Measurements from ENCODE around the gene CHAC1.
"Not testable (repeated sequence)": the region's sequence is repeated elsewhere in the genome, so short reads cannot be mapped to it uniquely, and the experiment has no call there.

CHAC1 gene

GRCh38 chr15:40958723-40959122, 5.5 kb downstream of the CHAC1 start:
- no peak for DNase-seq

- no peak for DNase-seq
Measured at GRCh38 chr15:40959331-40960141, 6.3 kb downstream of the CHAC1 start.

GRCh38 chr15:40960151-40960885, 7.0 kb downstream of the CHAC1 start:
- DNase-seq = no peak

GRCh38 chr15:40960925-40961324, 7.7 kb downstream of the CHAC1 start:
- DNase-seq = no peak

GRCh38 chr15:40961740-40962139, 8.5 kb downstream of the CHAC1 start:
- not testable (repeated sequence) for DNase-seq

- not testable (repeated sequence) for DNase-seq
Measured at GRCh38 chr15:40962317-40962716, 9.0 kb downstream of the CHAC1 start.

- DNase-seq = no peak
Measured at GRCh38 chr15:40963201-40963600, 9.9 kb downstream of the CHAC1 start.

GRCh38 chr15:40964006-40964405, 10.7 kb downstream of the CHAC1 start:
- DNase-seq = no peak

- DNase-seq = no peak
Measured at GRCh38 chr15:40964634-40965033, 11.4 kb downstream of the CHAC1 start.

GRCh38 chr15:40968290-40969085, 15.2 kb downstream of the CHAC1 start:
- DNase-seq = no peak

- DNase-seq = no peak
Measured at GRCh38 chr15:40969363-40969762, 16.1 kb downstream of the CHAC1 start.

GRCh38 chr15:40974879-40975278, 21.6 kb downstream of the CHAC1 start:
- DNase-seq = no peak

- DNase-seq = no peak
Measured at GRCh38 chr15:40976819-40977218, 23.5 kb downstream of the CHAC1 start.

GRCh38 chr15:40978141-40978540, 24.9 kb downstream of the CHAC1 start:
- no peak for DNase-seq

- no peak for DNase-seq
Measured at GRCh38 chr15:40978562-40978961, 25.3 kb downstream of the CHAC1 start.

GRCh38 chr15:40981186-40981585, 27.9 kb downstream of the CHAC1 start:
- no peak for DNase-seq

- DNase-seq = no peak
Measured at GRCh38 chr15:40982855-40983254, 29.6 kb downstream of the CHAC1 start.

- DNase-seq = no peak
Measured at GRCh38 chr15:40984406-40984805, 31.1 kb downstream of the CHAC1 start.

GRCh38 chr15:40984964-40985363, 31.7 kb downstream of the CHAC1 start:
- DNase-seq = no peak

- DNase-seq = no peak
Measured at GRCh38 chr15:40985541-40986330, 32.5 kb downstream of the CHAC1 start.

- no peak for DNase-seq
Measured at GRCh38 chr15:40986820-40987219, 33.5 kb downstream of the CHAC1 start.

- no peak for DNase-seq
Measured at GRCh38 chr15:40988156-40988555, 34.9 kb downstream of the CHAC1 start.

- no peak for DNase-seq
Measured at GRCh38 chr15:40990080-40990479, 36.8 kb downstream of the CHAC1 start.

Measured in right hindlimb (tissue), 1 donor.